WI38 (cell line): ENCODE measurements around the gene ZSCAN5A.
A peak's percentile ranks its signal among the peaks of the same experiment; 100 is the strongest.

Experiments
- H3K4me3 ChIP-seq: 2 replicates; pipeline ENCODE4 v1.5.1; 2011; ENCODE audit warnings: low read depth, mild to moderate bottlenecking, control low read depth, low read length
- CTCF ChIP-seq: IDR thresholded peaks from 2 replicates; pipeline ENCODE4 v1.5.1; 2012; ENCODE audit warnings: low read depth, mild to moderate bottlenecking, control low read depth, low read length

The ZSCAN5A gene

GRCh38 chr19:56314381-56315076 is at the start of gene ZSCAN5A:
ZSCAN5A (minus strand) TSS chr19:56314839; CDS start chr19:56225046, 89,793 bp downstream.
- TF ChIP-seq CTCF: no peak

GRCh38 chr19:56360841-56361240 is 46.2 kb upstream of the ZSCAN5A start:
- H3K4me3 ChIP-seq: no peak overlapping the region
- no peak for TF ChIP-seq CTCF

More at GRCh38 chr19:56314381-56315076, at the start of gene ZSCAN5A:
- H3K4me3 ChIP-seq: peak within 1 kb of the TSS; percentile 71

GRCh38 chr19:56356944-56357343 is 42.3 kb upstream of the ZSCAN5A start:
- TF ChIP-seq CTCF: no peak
- no peak overlapping the region for H3K4me3 ChIP-seq

- no peak overlapping the region for H3K4me3 ChIP-seq
- TF ChIP-seq CTCF: no peak
Measured at GRCh38 chr19:56355517-56355916, 40.9 kb upstream of the ZSCAN5A start.

GRCh38 chr19:56351208-56351607 is 36.6 kb upstream of the ZSCAN5A start:
- no peak overlapping the region for H3K4me3 ChIP-seq
- no peak for TF ChIP-seq CTCF

- no peak overlapping the region for H3K4me3 ChIP-seq
- peak; percentile 75 for TF ChIP-seq CTCF
Measured at GRCh38 chr19:56350416-56351045, 35.9 kb upstream of the ZSCAN5A start.

GRCh38 chr19:56348289-56348877 is 33.7 kb upstream of the ZSCAN5A start:
- H3K4me3 ChIP-seq: no peak overlapping the region
- TF ChIP-seq CTCF: peak; percentile 38
